CD4-positive, alpha-beta T cell (primary cell): ENCODE data around the gene USP17L15. TPM values are rescaled to one million over a fixed set of nuclear protein-coding genes. Genes with fewer than 3 reads are reported as not detected.
"Not testable (repeated sequence)": the region's sequence is repeated elsewhere in the genome, so short reads cannot be mapped to it uniquely, and the experiment has no call there.

Experiments
- ATAC-seq: fragments of 200-7000 bp; cut with Tn5 transposase; one replicate; pipeline ENCODE4 v1.10.0; 2022; ENCODE audit warnings: mild to moderate bottlenecking; ENCODE audit not compliant: poor library complexity
- CTCF ChIA-PET: fragments of 350-600 bp; sonication (Branson Sonifier 250); formaldehyde crosslinking; loops from one replicate; lab custom pipeline; 2021; ENCODE audit warnings: antibody characterized with exemption, inconsistent platforms; lab: Charles Lee
- POLR2A ChIA-PET: fragments of 350-600 bp; sonication (Branson Sonifier 250); formaldehyde crosslinking; loops from one replicate; lab custom pipeline; 2021; ENCODE audit warnings: antibody characterized with exemption, inconsistent platforms; lab: Charles Lee
- DNase-seq, 14 experiments: peaks; one replicate each; pipeline ENCODE4 v3.0.0-alpha.2; 2013 to 2020; ENCODE audit warnings: mixed read lengths in 2 of 14
- H3K27ac ChIP-seq, 2 donors: one replicate each; pipeline versions ENCODE4 v1.5.1 to v1.7.0; 2013; ENCODE audit warnings: low read length in 2 of 2, low read depth in 1 of 2, mild to moderate bottlenecking in 1 of 2
- H3K27me3 ChIP-seq, 2 experiments: 1 replicate in 1 of 2; 2 replicates in 1 of 2; pipeline versions ENCODE4 v1.6.1 to v1.7.0; 2013; ENCODE audit warnings: low read length in 2 of 2, control low read depth in 1 of 2, mild to moderate bottlenecking in 1 of 2, moderate library complexity in 1 of 2; ENCODE audit not compliant: insufficient read depth in 2 of 2, control insufficient read depth in 1 of 2
- H3K36me3 ChIP-seq: one replicate; pipeline ENCODE4 v1.6.1; 2013; ENCODE audit warnings: low read length, control low read depth; ENCODE audit not compliant: insufficient read depth
- H3K4me1 ChIP-seq: one replicate; pipeline ENCODE4 v1.6.1; 2013; ENCODE audit warnings: low read length, control low read depth; ENCODE audit not compliant: insufficient read depth
- H3K4me3 ChIP-seq: one replicate; pipeline ENCODE4 v1.5.1; 2013; ENCODE audit warnings: mild to moderate bottlenecking, low read length, moderate library complexity
- H3K9me3 ChIP-seq, 2 experiments: 1 replicate in 1 of 2; 2 replicates in 1 of 2; pipeline versions ENCODE4 v1.6.1 to v1.7.0; 2013; ENCODE audit warnings: low read length in 2 of 2, mild to moderate bottlenecking in 2 of 2, control low read depth in 1 of 2, moderate library complexity in 1 of 2; ENCODE audit not compliant: control insufficient read depth in 1 of 2, insufficient read depth in 1 of 2
- H3K27ac Mint-ChIP-seq: one replicate; pipeline ENCODE4 v1.8.0; 2020; ENCODE audit warnings: mixed read lengths
- H3K27me3 Mint-ChIP-seq: one replicate; pipeline ENCODE4 v1.8.0; 2021; ENCODE audit warnings: mixed read lengths
- H3K36me3 Mint-ChIP-seq: one replicate; pipeline ENCODE4 v1.8.0; 2021; ENCODE audit warnings: low read depth, mixed read lengths
- H3K4me1 Mint-ChIP-seq: one replicate; pipeline ENCODE4 v1.8.0; 2021; ENCODE audit warnings: low read depth, mixed read lengths
- H3K4me3 Mint-ChIP-seq: one replicate; pipeline ENCODE4 v1.8.0; 2020; ENCODE audit warnings: mild to moderate bottlenecking, mixed read lengths
- H3K9me3 Mint-ChIP-seq: one replicate; pipeline ENCODE4 v1.8.0; 2020; ENCODE audit warnings: mixed read lengths
- intact Hi-C, 2 experiments: fragments of 100-400 bp; cut with DNase I in 1 of 2; cut with micrococcal nuclease in 1 of 2; formaldehyde crosslinking; loops; one replicate each; pipeline versions ENCODE4 v1.15.1 to v1.9.0; 2023 to 2025; cut with DNase I, micrococcal nuclease
- polyA plus RNA-seq, 2 donors: library from polyadenylated mRNA; unstranded; fragments of 120-200 nt; gene quantifications; one replicate each; pipeline ENCODE4 v1.2.1, GENCODE V29; 2013
- total RNA-seq, 174 experiments: library from RNA in 2 of 174; stranded (reverse) in 2 of 174; gene quantifications; one replicate each; pipeline ENCODE4 v1.2.3 and lab custom pipeline; 2021 to 2026

The USP17L15 gene
- total RNA-seq (not detected), total RNA-seq (lab: John Stamatoyannopoulos, UW) (0 reads per million in 172 experiments)
- polyA plus RNA-seq (2013, experiment 1 of 2), result not detected
- polyA plus RNA-seq (2013, experiment 2 of 2), result not detected

- H3K27ac Mint-ChIP-seq, H3K36me3 ChIP-seq, H3K4me3 Mint-ChIP-seq, H3K9me3 Mint-ChIP-seq, intact Hi-C loops, CTCF ChIA-PET, H3K27ac ChIP-seq, DNase-seq, H3K4me1 ChIP-seq, H3K36me3 Mint-ChIP-seq, H3K27me3 Mint-ChIP-seq, H3K4me1 Mint-ChIP-seq, H3K4me3 ChIP-seq, ATAC-seq, POLR2A ChIA-PET, H3K9me3 ChIP-seq, H3K27me3 ChIP-seq: not testable (repeated sequence)
Observed at GRCh38 chr4:9234085-9234484, at the start of gene USP17L15. TSS of gene USP17L15 (plus strand) at chr4:9234385. CDS start at chr4:9234385, 0 bp downstream.

GRCh38 chr4:9210357-9210756 is 23.8 kb upstream of the USP17L15 start, which contains the start of gene USP17L10:
TSS of gene USP17L10 (plus strand) at chr4:9210657. CDS start at chr4:9210657, 0 bp downstream.
- H3K9me3 ChIP-seq, ATAC-seq, H3K36me3 Mint-ChIP-seq, H3K27ac Mint-ChIP-seq, CTCF ChIA-PET, H3K9me3 Mint-ChIP-seq, H3K4me3 ChIP-seq, H3K4me1 Mint-ChIP-seq, H3K27ac ChIP-seq, H3K4me3 Mint-ChIP-seq, intact Hi-C loops, DNase-seq, H3K36me3 ChIP-seq, H3K27me3 ChIP-seq, H3K4me1 ChIP-seq, POLR2A ChIA-PET, H3K27me3 Mint-ChIP-seq: not testable (repeated sequence)

- H3K4me3 Mint-ChIP-seq, H3K9me3 Mint-ChIP-seq, POLR2A ChIA-PET, H3K27me3 ChIP-seq, H3K27ac Mint-ChIP-seq, H3K4me3 ChIP-seq, H3K36me3 ChIP-seq, H3K36me3 Mint-ChIP-seq, H3K4me1 ChIP-seq, H3K4me1 Mint-ChIP-seq, CTCF ChIA-PET, intact Hi-C loops, ATAC-seq, H3K9me3 ChIP-seq, H3K27me3 Mint-ChIP-seq, H3K27ac ChIP-seq: not testable (repeated sequence)
- DNase-seq, result peak in 1 of 14 experiments; percentile 3
Observed at GRCh38 chr4:9214701-9215100, 19.5 kb upstream of the USP17L15 start.

GRCh38 chr4:9215105-9215504 is 19.1 kb upstream of the USP17L15 start, which contains the start of gene USP17L11:
TSS of gene USP17L11 (plus strand) at chr4:9215405. CDS start at chr4:9215405, 0 bp downstream.
- H3K27ac ChIP-seq, H3K4me1 Mint-ChIP-seq, CTCF ChIA-PET, ATAC-seq, DNase-seq, H3K4me1 ChIP-seq, H3K36me3 ChIP-seq, H3K27me3 ChIP-seq, intact Hi-C loops, H3K9me3 Mint-ChIP-seq, H3K4me3 ChIP-seq, H3K27me3 Mint-ChIP-seq, H3K4me3 Mint-ChIP-seq, H3K27ac Mint-ChIP-seq, H3K9me3 ChIP-seq, H3K36me3 Mint-ChIP-seq, POLR2A ChIA-PET: not testable (repeated sequence)

- DNase-seq, H3K27me3 Mint-ChIP-seq, H3K4me3 ChIP-seq, H3K4me1 Mint-ChIP-seq, H3K9me3 ChIP-seq, ATAC-seq, POLR2A ChIA-PET, H3K4me3 Mint-ChIP-seq, H3K27ac ChIP-seq, intact Hi-C loops, CTCF ChIA-PET, H3K27me3 ChIP-seq, H3K27ac Mint-ChIP-seq, H3K9me3 Mint-ChIP-seq, H3K4me1 ChIP-seq, H3K36me3 ChIP-seq, H3K36me3 Mint-ChIP-seq: not testable (repeated sequence)
Observed at GRCh38 chr4:9219852-9220251, 14.3 kb upstream of the USP17L15 start, which contains the start of gene USP17L12. TSS of gene USP17L12 (plus strand) at chr4:9220152. CDS start at chr4:9220152, 0 bp downstream.

GRCh38 chr4:9224596-9224995 is 9.6 kb upstream of the USP17L15 start, which contains the start of gene USP17L13:
TSS of gene USP17L13 (plus strand) at chr4:9224896. CDS start at chr4:9224896, 0 bp downstream.
- H3K27ac ChIP-seq, H3K27me3 ChIP-seq, H3K4me1 Mint-ChIP-seq, POLR2A ChIA-PET, H3K27ac Mint-ChIP-seq, CTCF ChIA-PET, intact Hi-C loops, H3K27me3 Mint-ChIP-seq, H3K9me3 Mint-ChIP-seq, H3K36me3 Mint-ChIP-seq, DNase-seq, H3K36me3 ChIP-seq, ATAC-seq, H3K4me3 ChIP-seq, H3K9me3 ChIP-seq, H3K4me1 ChIP-seq, H3K4me3 Mint-ChIP-seq: not testable (repeated sequence)

GRCh38 chr4:9230249-9230648 is 3.9 kb upstream of the USP17L15 start:
- POLR2A ChIA-PET, H3K36me3 Mint-ChIP-seq, H3K9me3 Mint-ChIP-seq, H3K4me3 ChIP-seq, H3K4me1 Mint-ChIP-seq, H3K27ac ChIP-seq, intact Hi-C loops, H3K36me3 ChIP-seq, H3K4me1 ChIP-seq, H3K27me3 Mint-ChIP-seq, H3K27ac Mint-ChIP-seq, H3K27me3 ChIP-seq, ATAC-seq, H3K9me3 ChIP-seq, H3K4me3 Mint-ChIP-seq, CTCF ChIA-PET: not testable (repeated sequence)
- DNase-seq, result peak in 1 of 14 experiments; percentile 24
